K562 (cell line): Measurements from ENCODE around the gene TADA2A. TPM values are rescaled to one million over a fixed set of nuclear protein-coding genes. Genes with fewer than 3 reads are reported as not detected.

ENCODE experiments used
- CCNT2 ChIP-seq: IDR thresholded peaks from 2 replicates; pipeline ENCODE4 v1.6.1; 2011; ENCODE audit warnings: borderline replicate concordance, low read depth, mild to moderate bottlenecking, moderate library complexity, mixed read lengths, low read length; ENCODE audit not compliant: insufficient read length; ENCODE audit errors: extremely low read depth
- COPS2 ChIP-seq: fragments of 450-650 bp; conservative IDR thresholded peaks from 2 replicates; pipeline ENCODE4 v1.6.1; 2016; ENCODE audit warnings: mild to moderate bottlenecking, moderate library complexity
- HDAC3 ChIP-seq: fragments of 450-650 bp; IDR thresholded peaks from 2 replicates; pipeline ENCODE4 v1.6.1; 2018; ENCODE audit warnings: borderline replicate concordance, mild to moderate bottlenecking, moderate library complexity; ENCODE audit not compliant: partially characterized antibody
- MGA ChIP-seq: fragments of 450-650 bp; IDR thresholded peaks from 2 replicates; pipeline ENCODE4 v1.6.1; 2016; ENCODE audit warnings: mild to moderate bottlenecking, moderate library complexity
- NFE2L1 ChIP-seq: fragments of 450-650 bp; IDR thresholded peaks from 2 replicates; pipeline ENCODE4 v1.6.1; 2016; ENCODE audit warnings: missing genetic modification characterization, low read depth, mild to moderate bottlenecking, missing compliant biosample characterization, moderate library complexity, borderline replicate concordance
- NRF1 ChIP-seq, 2 experiments: fragments of 450-650 bp; IDR thresholded peaks in 1 of 2; conservative IDR thresholded peaks in 1 of 2; 2 replicates each; pipeline ENCODE4 v1.6.1; 2014; ENCODE audit warnings: mild to moderate bottlenecking in 2 of 2
- PHF21A ChIP-seq: fragments of 450-650 bp; IDR thresholded peaks from 2 replicates; pipeline ENCODE4 v1.6.1; 2017; ENCODE audit warnings: low read depth, borderline replicate concordance
- POLR2H ChIP-seq: IDR thresholded peaks from 2 replicates; pipeline ENCODE4 v1.6.1; 2016; ENCODE audit warnings: missing genetic modification characterization, low read depth, mild to moderate bottlenecking, control low read depth, missing compliant biosample characterization, moderate library complexity
- RCOR1 ChIP-seq, 2 experiments: IDR thresholded peaks; 2 replicates each; pipeline ENCODE4 v1.6.1; 2012; ENCODE audit warnings: low read depth in 2 of 2, low read length in 2 of 2, borderline replicate concordance in 1 of 2, improper control_type of control experiment in 1 of 2
- STAG1 ChIP-seq: sonication (generic); formaldehyde crosslinking; IDR thresholded peaks from 2 replicates; pipeline ENCODE4 v1.5.0; 2020; ENCODE audit warnings: missing genetic modification reagents, borderline replicate concordance
- TAF1 ChIP-seq: IDR thresholded peaks from 2 replicates; pipeline ENCODE4 v1.6.1; 2011; ENCODE audit warnings: mild to moderate bottlenecking, low read length, moderate library complexity; ENCODE audit not compliant: insufficient read depth, control insufficient read depth, severe bottlenecking; ENCODE audit errors: extremely low read depth
- TEAD1 ChIP-seq, 2 experiments: fragments of 450-650 bp in 1 of 2; sonication (generic) in 1 of 2; formaldehyde crosslinking; IDR thresholded peaks; 2 replicates each; pipeline versions ENCODE4 v1.4.0 to v1.8.0; 2020 to 2022; ENCODE audit warnings: mild to moderate bottlenecking in 2 of 2, missing genetic modification reagents in 1 of 2
- VEZF1 ChIP-seq: fragments of 200-800 bp; sonication (Bioruptor generic); IDR thresholded peaks from 2 replicates; pipeline ENCODE4 v1.6.1; 2017; ENCODE audit warnings: missing genetic modification characterization, missing compliant biosample characterization
- polyA plus RNA-seq, 8 experiments: library from polyadenylated mRNA; depleted of rRNA in 4 of 8; stranded (reverse) in 5 of 8; unstranded in 3 of 8; fragments of >200 nt; fragmentation: Nextera tagmentation in 2 of 8; fragmentation: Illumina TruSeq in 1 of 8; extraction: Ambion mirVana in 2 of 8; extraction: Trizol in 1 of 8; gene quantifications; 2 replicates each; pipeline versions ENCODE4 v1.2.1 to v1.2.3, GENCODE V29; 2011 to 2014; ENCODE audit warnings: inconsistent platforms in 1 of 8, missing spikeins in 1 of 8
- total RNA-seq, 7 experiments: library from RNA; depleted of rRNA in 6 of 7; stranded (reverse); fragments of >200 nt in 6 of 7; fragmentation: Illumina TruSeq in 2 of 7; extraction: Trizol in 2 of 7; gene quantifications; 2 replicates each; pipeline versions ENCODE4 v1.2.1 to v1.2.3, GENCODE V29; 2011 to 2021; ENCODE audit warnings: low replicate concordance in 1 of 7

Gene TADA2A
- total and polyA plus RNA-seq, 9 of the 15 experiments (the other 6 are each of a cell fraction or from before 2014, with no cell fraction given): 13.8 to 37.7 (median 25.0) TPM

- TF ChIP-seq STAG1 (CRISPR knock-in tag) (no peak), CCNT2 (peak; percentile 44), TAF1 (peak; percentile 50), VEZF1 (CRISPR knock-in tag) (peak; percentile 96), NFE2L1 (tag) (no peak), HDAC3 (no peak), NRF1 (conservative IDR thresholded peaks at IDR 0.05 in 1 of 2, IDR thresholded peaks at IDR 0.05 in 1 of 2) (peak; percentile 86 to 88), POLR2H (tag) (peak; percentile 49), COPS2 (no peak), RCOR1 (IDR thresholded peaks at IDR 0.05; ENCODE audit: borderline replicate concordance in 1 of 2, low read depth in 2 of 2, low read length in 2 of 2) (no peak), PHF21A (no peak), MGA (peak; percentile 66), TEAD1 (CRISPR knock-in tag; IDR thresholded peaks at IDR 0.05) (no peak)
Observed at GRCh38 chr17:37489197-37490001, 82.7 kb downstream of the TADA2A start, which contains the start of gene DUSP14 (continued).
